Activated CD8-positive, alpha-beta T cell treated with anti-CD3 and anti-CD28 coated beads, Interleukin-2, amount 10 ng/mL, durations not matched to agents 7 days and 5 days (primary cell): Measurements from ENCODE around the gene TRPV3. TPM values are rescaled to one million over a fixed set of nuclear protein-coding genes. Genes with fewer than 3 reads are reported as not detected.

Source experiments
- ATAC-seq: fragments of 150-1000 bp; cut with Tn5 transposase; one replicate; pipeline ENCODE4 v1.10.0; 2021; ENCODE audit warnings: moderate library complexity
- CTCF ChIA-PET: fragments of 350-600 bp; sonication (Branson Sonifier 250); formaldehyde crosslinking; loops from one replicate; lab custom pipeline; 2021; ENCODE audit warnings: antibody characterized with exemption; lab: Charles Lee
- POLR2A ChIA-PET: fragments of 350-600 bp; sonication (Branson Sonifier 250); formaldehyde crosslinking; loops from one replicate; lab custom pipeline; 2021; ENCODE audit warnings: antibody characterized with exemption; lab: Charles Lee
- DNase-seq: peaks from one replicate; pipeline ENCODE4 v3.0.0-alpha.2; 2020
- H3K27ac Mint-ChIP-seq: one replicate; pipeline ENCODE4 v1.8.0; 2021; ENCODE audit warnings: mild to moderate bottlenecking, mixed read lengths
- H3K27me3 Mint-ChIP-seq: one replicate; pipeline ENCODE4 v1.8.0; 2021; ENCODE audit warnings: low read depth, mixed read lengths
- H3K36me3 Mint-ChIP-seq: one replicate; pipeline ENCODE4 v1.8.0; 2021; ENCODE audit warnings: low read depth, mixed read lengths
- H3K4me1 Mint-ChIP-seq: one replicate; pipeline ENCODE4 v1.8.0; 2021; ENCODE audit warnings: low read depth, mixed read lengths
- H3K4me3 Mint-ChIP-seq: one replicate; pipeline ENCODE4 v1.8.0; 2021; ENCODE audit warnings: mild to moderate bottlenecking, mixed read lengths
- H3K9me3 Mint-ChIP-seq: one replicate; pipeline ENCODE4 v1.8.0; 2022; ENCODE audit warnings: mixed read lengths; ENCODE audit not compliant: insufficient read depth
- total RNA-seq, 2 experiments: library from RNA; stranded (reverse); gene quantifications; one replicate each; pipeline ENCODE4 v1.2.3, GENCODE V29; 2021

Gene TRPV3
- under 1 TPM; 0.31 to 0.37 TPM for total RNA-seq

GRCh38 chr17:3557768-3558583, at the start of gene TRPV3:
Gene TRPV3, minus strand, starts transcription at chr17:3557812. Its CDS starts 2,962 bp downstream, at chr17:3554850.
- DNase-seq (no peak), ATAC-seq (no peak)
- POLR2A ChIA-PET = no interaction called here
- Mint-ChIP-seq H3K4me1 (peaks cover 10% of the 10 kb centered on the region), H3K36me3 (no peaks in the 10 kb centered on the region), H3K9me3 (no peaks in the 10 kb centered on the region), H3K4me3 (no peak within 1 kb of the TSS), H3K27ac (no peak within 1 kb of the TSS), H3K27me3 (no peaks in the 10 kb centered on the region)
- CTCF ChIA-PET = interaction anchor here (1.1 kb wide), 1 partner anchor 24 kb away, joined by 3 read pairs; no protein-coding TSS in a partner anchor

- Mint-ChIP-seq H3K4me1 (peaks cover 2% of the 10 kb centered on the region), H3K4me3 (no peak overlapping the region), H3K36me3 (peaks cover 6% of the 10 kb centered on the region), H3K9me3 (no peaks in the 10 kb centered on the region), H3K27me3 (no peaks in the 10 kb centered on the region), H3K27ac (no peak overlapping the region)
- POLR2A ChIA-PET = no interaction called here
- DNase-seq (no peak), ATAC-seq (no peak)
- CTCF ChIA-PET = interaction anchor here (2.6 kb wide), 1 partner anchor 44 kb away, joined by 16 read pairs; no protein-coding TSS in a partner anchor
These were observed 46.3 kb upstream of the TRPV3 start for GRCh38 chr17:3603870-3604259.

- ATAC-seq = no peak
- Mint-ChIP-seq H3K4me3 (no peak overlapping the region), H3K36me3 (peaks cover 2% of the 10 kb centered on the region), H3K27ac (no peak overlapping the region), H3K4me1 (peaks cover 2% of the 10 kb centered on the region), H3K27me3 (no peaks in the 10 kb centered on the region), H3K9me3 (no peaks in the 10 kb centered on the region)
- DNase-seq = no peak
- POLR2A ChIA-PET = no interaction called here
- CTCF ChIA-PET = interaction anchor here (0.7 to 2.6 kb wide), 10 partner anchors 12 to 555 kb away, joined by 3 to 16 read pairs (median 4); partner anchors contain the start of genes CTNS and SHPK
These were observed 45.7 kb upstream of the TRPV3 start for GRCh38 chr17:3603119-3603869.

- DNase-seq = peak; percentile 34
- no peak overlapping the region for H3K27ac Mint-ChIP-seq
- H3K9me3 Mint-ChIP-seq = no peaks in the 10 kb centered on the region
- peaks cover 2% of the 10 kb centered on the region for H3K4me1 Mint-ChIP-seq
- H3K27me3 Mint-ChIP-seq = no peaks in the 10 kb centered on the region
- no peak overlapping the region for H3K4me3 Mint-ChIP-seq
- POLR2A ChIA-PET = interaction anchor here (0.7 kb wide), 1 partner anchor 152 kb away, joined by 3 read pairs; no protein-coding TSS in a partner anchor
- no peaks in the 10 kb centered on the region for H3K36me3 Mint-ChIP-seq
- ATAC-seq = peak; percentile 67
- CTCF ChIA-PET = interaction anchor here (0.7 to 2.6 kb wide), 11 partner anchors 11 to 554 kb away, joined by 3 to 16 read pairs (median 4); no protein-coding TSS in a partner anchor
These were observed 44.9 kb upstream of the TRPV3 start for GRCh38 chr17:3602499-3602898.

GRCh38 chr17:3600529-3601205, 43.1 kb upstream of the TRPV3 start:
- Mint-ChIP-seq H3K27me3 (no peaks in the 10 kb centered on the region), H3K27ac (no peak overlapping the region), H3K36me3 (no peaks in the 10 kb centered on the region), H3K9me3 (no peaks in the 10 kb centered on the region), H3K4me3 (no peak overlapping the region), H3K4me1 (peaks cover 2% of the 10 kb centered on the region)
- ChIA-PET POLR2A (no interaction called here), CTCF (no interaction called here)
- ATAC-seq = no peak
- no peak for DNase-seq

- no peak for ATAC-seq
- no peak overlapping the region for H3K27ac Mint-ChIP-seq
- no peak overlapping the region for H3K4me3 Mint-ChIP-seq
- no peaks in the 10 kb centered on the region for H3K9me3 Mint-ChIP-seq
- DNase-seq = no peak
- POLR2A ChIA-PET = no interaction called here
- CTCF ChIA-PET = no interaction called here
- no peaks in the 10 kb centered on the region for H3K27me3 Mint-ChIP-seq
- H3K4me1 Mint-ChIP-seq = peaks cover 2% of the 10 kb centered on the region
- no peaks in the 10 kb centered on the region for H3K36me3 Mint-ChIP-seq
These were observed 40.5 kb upstream of the TRPV3 start for GRCh38 chr17:3598078-3598477.

DNA sequence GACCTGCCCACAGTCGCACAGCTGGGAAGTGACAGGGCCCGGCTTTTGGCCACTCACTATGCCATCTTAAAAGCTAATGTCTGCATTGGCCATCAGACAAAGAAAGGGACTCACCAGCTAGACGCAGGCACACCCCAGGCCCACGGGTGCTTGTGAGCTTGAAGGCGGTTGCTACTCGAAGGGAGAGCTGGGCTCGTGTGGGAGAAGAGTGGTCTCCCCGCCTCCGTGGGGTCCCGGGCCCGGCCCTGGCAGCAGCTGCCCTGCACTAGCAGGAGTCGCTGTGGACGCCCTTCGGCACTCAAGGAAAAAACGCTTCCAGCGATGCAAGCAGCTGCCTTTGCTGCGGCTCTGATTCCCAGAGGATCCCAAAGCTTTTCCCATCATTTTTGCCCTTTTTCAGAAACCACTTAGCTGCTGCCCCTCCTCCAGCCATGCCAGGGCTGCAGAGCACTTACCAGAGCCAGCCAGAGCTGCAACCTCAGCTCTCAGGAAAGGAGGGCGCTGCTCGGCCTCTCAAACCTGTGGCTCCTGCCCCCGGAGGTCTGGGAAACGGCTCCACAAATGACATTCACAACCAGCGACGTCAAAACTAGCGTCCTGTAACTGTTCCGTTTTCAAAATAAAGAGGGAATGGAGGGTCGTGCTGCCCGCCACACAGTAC, 39.3 kb upstream of the TRPV3 start:
- Mint-ChIP-seq H3K27me3 (no peaks in the 10 kb centered on the region), H3K9me3 (no peaks in the 10 kb centered on the region), H3K4me1 (no peaks in the 10 kb centered on the region), H3K36me3 (no peaks in the 10 kb centered on the region), H3K27ac (no peak overlapping the region), H3K4me3 (no peak overlapping the region)
- POLR2A ChIA-PET = interaction anchor here (1.1 kb wide), 1 partner anchor 10 kb away, joined by 3 read pairs; no protein-coding TSS in a partner anchor
- DNase-seq (no peak), ATAC-seq (no peak)
- CTCF ChIA-PET = no interaction called here

- Mint-ChIP-seq H3K4me1 (no peaks in the 10 kb centered on the region), H3K27me3 (no peaks in the 10 kb centered on the region), H3K36me3 (no peaks in the 10 kb centered on the region), H3K9me3 (no peaks in the 10 kb centered on the region), H3K4me3 (no peak overlapping the region), H3K27ac (no peak overlapping the region)
- ATAC-seq (no peak), DNase-seq (no peak)
- ChIA-PET CTCF (no interaction called here), POLR2A (no interaction called here)
These were observed 37.4 kb upstream of the TRPV3 start for GRCh38 chr17:3594976-3595375.

GRCh38 chr17:3594051-3594800, 36.6 kb upstream of the TRPV3 start:
- POLR2A ChIA-PET = no interaction called here
- H3K9me3 Mint-ChIP-seq = no peaks in the 10 kb centered on the region
- H3K4me3 Mint-ChIP-seq = no peak overlapping the region
- no peaks in the 10 kb centered on the region for H3K27me3 Mint-ChIP-seq
- CTCF ChIA-PET = no interaction called here
- DNase-seq = no peak
- no peak for ATAC-seq
- no peaks in the 10 kb centered on the region for H3K36me3 Mint-ChIP-seq
- H3K27ac Mint-ChIP-seq = no peak overlapping the region
- H3K4me1 Mint-ChIP-seq = no peaks in the 10 kb centered on the region

DNA sequence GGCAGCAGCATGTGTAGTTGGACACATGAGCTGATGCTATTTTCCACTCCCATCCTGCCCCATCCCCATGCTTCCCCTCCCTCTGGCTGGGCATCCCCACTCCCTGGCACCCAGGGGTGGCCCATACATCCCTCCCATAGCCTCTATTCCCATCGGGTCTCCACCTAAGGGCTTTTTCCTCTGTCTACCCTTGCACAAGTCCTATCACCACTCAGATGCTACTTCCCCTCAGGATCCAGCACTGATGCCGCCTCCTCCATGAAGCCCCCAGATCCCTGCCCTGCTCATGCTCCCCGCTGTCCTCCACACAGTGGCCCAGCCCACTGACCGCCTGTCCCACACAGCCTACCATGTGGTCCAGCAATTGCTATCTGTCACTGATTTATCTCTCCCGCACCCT, 35.8 kb upstream of the TRPV3 start:
- CTCF ChIA-PET = no interaction called here
- Mint-ChIP-seq H3K9me3 (no peaks in the 10 kb centered on the region), H3K27ac (no peak overlapping the region), H3K4me3 (no peak overlapping the region), H3K4me1 (no peaks in the 10 kb centered on the region), H3K27me3 (no peaks in the 10 kb centered on the region), H3K36me3 (no peaks in the 10 kb centered on the region)
- no peak for DNase-seq
- POLR2A ChIA-PET = no interaction called here
- ATAC-seq = no peak
